ENCODE data around the gene MLF1.
"Not testable (repeated sequence)": the region's sequence is repeated elsewhere in the genome, so short reads cannot be mapped to it uniquely, and the experiment has no call there.

Gene MLF1

DNA sequence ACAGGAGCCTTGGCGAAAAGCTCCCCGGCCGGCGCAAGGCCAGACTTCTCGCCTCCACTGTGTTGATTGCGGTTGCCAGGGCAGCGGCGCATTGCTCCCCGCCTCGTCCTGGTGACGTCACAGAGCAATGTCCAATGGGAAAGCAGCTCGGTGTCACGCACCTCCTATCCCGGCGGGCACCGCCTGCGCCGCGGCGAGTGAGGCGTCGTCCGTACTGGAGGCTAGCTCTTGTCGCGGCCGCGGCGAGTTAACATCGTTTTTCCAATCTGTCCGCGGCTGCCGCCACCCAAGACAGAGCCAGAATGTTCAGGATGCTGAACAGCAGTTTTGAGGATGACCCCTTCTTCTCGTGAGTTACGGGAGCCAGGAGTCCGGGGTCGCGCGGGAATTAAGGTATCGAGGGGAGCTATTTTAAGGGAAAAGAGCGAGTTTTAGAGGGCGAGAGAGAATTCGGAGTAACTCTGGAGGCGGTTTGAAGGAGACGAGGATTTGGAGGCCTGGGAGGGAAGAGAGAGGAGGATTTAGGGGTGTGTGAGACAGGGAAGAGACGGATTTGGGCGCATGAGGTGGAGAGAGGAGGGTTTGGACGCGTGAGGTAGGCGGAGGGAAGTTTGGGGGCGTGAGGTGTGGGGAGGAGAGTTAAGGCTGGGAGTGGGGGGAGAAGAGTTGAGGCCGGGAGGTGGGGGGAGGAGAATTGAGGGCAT, at the start of gene MLF1:
Gene MLF1, plus strand, starts transcription at position 196 of the 704 bp plus-strand sequence. Its CDS starts 107 bp downstream, at position 303.
- peak; percentile 80 for DNase-seq (ENCODE audit: low spot score)

GRCh38 chr3:158522221-158523136, 48.5 kb upstream of the MLF1 start:
- DNase-seq (ENCODE audit: low spot score): no peak

- no peak for DNase-seq (ENCODE audit: low spot score)
Observed at GRCh38 chr3:158528076-158528674, 42.8 kb upstream of the MLF1 start.

DNA sequence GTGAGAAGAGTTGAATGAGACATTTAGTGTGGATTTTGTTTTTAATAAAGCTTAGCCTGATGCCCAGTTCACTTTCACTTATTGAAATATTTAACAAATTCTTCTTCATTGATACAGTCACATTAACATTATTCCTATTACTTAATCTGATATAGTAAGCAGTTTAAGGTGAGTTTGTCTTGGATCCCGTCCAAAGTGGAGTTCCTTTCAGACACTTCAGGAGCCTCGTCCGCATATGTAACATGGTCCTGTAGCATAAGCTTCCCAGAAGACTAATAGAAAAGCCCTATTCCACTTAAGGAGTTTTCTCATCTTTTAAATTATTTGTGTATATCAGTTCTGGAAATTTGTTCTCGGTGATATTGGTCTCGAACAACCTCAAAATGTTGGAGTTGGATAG, 39.7 kb upstream of the MLF1 start:
- no peak for DNase-seq (ENCODE audit: low spot score)

DNA sequence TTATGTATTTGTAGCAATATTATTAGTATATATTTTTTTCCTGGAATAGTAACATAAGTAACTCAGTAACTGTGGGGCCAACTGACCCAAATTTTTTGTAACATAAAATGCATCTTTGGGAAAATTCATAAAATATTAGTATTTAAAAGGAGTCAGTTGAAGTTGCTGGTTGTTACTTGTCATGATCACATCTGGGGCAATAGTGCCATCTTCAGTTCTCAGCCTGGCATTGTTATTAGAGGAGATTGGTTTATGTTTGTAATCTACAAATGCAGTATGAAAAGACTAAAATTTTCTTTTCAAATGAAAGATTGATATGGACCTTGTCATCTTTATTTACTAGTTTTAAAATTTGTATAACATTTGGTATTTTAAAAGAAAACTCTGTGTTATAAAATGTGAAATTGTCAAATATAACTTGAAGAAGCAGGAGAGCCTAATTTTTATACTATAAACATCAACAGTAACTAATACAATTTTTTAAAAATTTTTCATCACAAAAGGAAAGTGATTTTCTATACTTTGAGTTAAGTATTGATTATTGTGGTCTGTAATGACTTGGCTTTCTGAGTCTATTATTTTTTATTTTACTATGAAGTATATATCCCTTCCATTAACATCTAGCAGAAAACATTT, 38.8 kb upstream of the MLF1 start:
- DNase-seq (ENCODE audit: low spot score): peak; percentile 35

- DNase-seq (ENCODE audit: low spot score): no peak
Observed at GRCh38 chr3:158535918-158536317, 35.1 kb upstream of the MLF1 start.

- peak; percentile 55 for DNase-seq (ENCODE audit: low spot score)
Observed at GRCh38 chr3:158539414-158540014, 31.5 kb upstream of the MLF1 start.

GRCh38 chr3:158540066-158540465, 30.9 kb upstream of the MLF1 start:
- no peak for DNase-seq (ENCODE audit: low spot score)

DNA sequence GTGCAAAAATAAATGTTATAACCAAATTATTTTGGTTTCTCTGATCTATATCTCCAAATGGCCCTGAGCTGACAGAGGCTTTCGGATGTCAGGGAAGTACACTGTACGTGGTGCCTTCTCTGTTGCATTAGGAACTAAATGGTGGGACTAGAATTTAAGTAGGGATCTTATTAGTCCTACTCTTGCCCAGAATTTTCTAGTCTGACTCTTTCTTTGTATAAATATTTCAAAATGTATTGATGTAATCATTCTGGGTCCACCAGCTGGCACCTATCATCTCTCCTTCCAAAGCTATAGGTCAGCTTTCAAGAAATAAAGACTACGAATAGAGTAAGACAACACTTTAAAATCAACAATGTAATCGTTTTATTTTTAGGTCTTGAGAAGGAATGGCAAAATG, 22.3 kb upstream of the MLF1 start:
- no peak for DNase-seq (ENCODE audit: low spot score)

GRCh38 chr3:158549938-158550337, 21.1 kb upstream of the MLF1 start:
- not testable (repeated sequence) for DNase-seq (ENCODE audit: low spot score)

DNA sequence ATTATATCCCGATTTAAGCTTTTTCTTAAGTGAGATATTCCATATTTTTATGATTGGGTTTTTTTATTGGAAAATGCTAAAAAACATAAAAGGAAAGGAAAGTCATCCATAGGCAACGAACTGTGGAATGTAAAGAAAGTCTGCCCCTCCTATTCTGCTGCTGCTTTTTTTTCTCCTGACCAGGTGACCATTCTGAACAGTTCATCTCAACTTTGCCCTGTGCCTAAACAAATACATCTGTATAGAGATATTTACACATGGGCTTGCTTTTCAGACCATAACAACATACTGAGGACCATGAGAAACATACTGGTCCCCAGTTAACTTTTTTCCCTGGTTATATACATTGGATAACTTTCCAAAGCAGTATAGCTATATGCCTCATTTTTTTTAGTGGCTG, 18.9 kb upstream of the MLF1 start:
- DNase-seq (ENCODE audit: low spot score): no peak

DNA sequence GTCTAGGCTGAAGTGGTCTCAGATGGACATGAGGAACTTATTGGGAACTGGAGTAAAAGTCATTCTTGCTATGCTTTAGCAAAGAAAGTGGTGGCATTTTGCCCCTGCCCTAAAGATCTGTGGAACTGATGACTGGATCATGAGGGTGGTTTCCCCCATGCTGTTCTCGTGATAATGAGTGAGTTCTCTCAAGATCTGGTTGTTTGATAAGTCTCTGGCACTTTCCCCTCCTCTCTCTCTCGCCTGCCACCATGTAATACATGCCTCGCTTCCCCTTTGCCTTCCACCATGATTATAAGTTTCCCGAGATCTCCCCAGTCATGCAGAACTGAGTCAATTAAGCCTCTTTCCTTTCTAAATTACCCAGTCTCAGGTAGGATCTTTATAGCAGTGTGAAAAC, 11.5 kb upstream of the MLF1 start:
- no peak for DNase-seq (ENCODE audit: low spot score)

DNA sequence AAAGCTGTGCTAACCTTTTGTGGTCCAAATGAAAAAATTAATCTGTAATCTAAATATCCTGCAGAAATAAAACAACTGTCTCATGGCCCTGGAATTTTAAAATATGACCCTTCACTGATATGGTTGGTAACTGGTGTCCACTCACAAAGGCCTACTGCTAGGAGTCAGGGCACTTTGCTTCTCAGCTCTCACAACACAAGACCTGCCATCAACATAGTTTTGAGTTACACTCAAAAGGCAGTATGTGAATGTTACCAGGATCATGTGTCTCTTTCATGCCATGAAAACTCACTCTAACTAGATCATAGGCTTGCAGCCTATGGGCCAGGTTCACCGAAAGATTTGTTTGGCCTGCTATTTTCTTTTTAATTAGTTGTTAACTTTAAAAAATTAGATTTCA, 10.0 kb upstream of the MLF1 start:
- no peak for DNase-seq (ENCODE audit: low spot score)

DNA sequence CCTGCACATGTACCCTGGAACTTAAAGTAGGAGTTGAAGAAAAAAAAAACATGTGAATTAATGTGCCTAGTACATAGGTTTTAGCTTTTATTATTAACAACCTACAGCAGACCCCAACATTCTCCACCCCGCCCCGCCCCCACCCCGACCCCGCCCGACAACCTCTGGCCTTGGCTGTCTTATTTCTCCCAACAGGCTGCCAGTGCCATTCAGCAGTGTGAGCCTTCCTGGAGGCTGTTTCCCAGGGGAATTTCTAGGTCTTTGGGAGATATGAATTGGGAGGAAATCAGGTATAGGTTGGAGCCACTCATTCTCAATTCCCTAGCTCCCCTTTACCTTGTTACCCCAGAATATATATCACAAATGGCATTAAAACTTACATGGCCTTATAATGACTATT, 8.3 kb upstream of the MLF1 start:
- DNase-seq (ENCODE audit: low spot score): no peak

GRCh38 chr3:158563076-158563475, 7.9 kb upstream of the MLF1 start:
- DNase-seq (ENCODE audit: low spot score): no peak

- DNase-seq (ENCODE audit: low spot score): no peak
Observed at GRCh38 chr3:158565076-158565475, 5.9 kb upstream of the MLF1 start.

GRCh38 chr3:158568784-158569183, 2.2 kb upstream of the MLF1 start:
- DNase-seq (ENCODE audit: low spot score): no peak

DNA sequence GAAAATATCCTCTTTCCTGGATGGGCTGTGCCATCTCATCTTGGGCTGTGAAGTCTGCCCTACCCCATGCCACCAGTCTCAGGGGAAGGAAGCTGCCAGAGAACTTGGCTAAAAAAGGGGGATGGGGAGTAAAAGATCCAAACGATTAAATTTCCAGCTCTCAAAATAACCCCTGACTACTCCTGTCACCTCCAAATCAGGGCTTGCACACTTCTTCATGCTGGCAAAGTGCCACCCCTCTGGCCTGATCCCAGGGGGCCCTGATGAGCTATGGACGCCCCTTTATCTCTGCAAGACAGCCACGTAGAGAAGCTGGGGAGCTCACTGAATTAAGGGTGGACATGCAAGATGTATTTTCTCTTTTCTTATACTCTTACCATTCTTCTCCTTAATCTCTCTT, 1.2 kb upstream of the MLF1 start:
- no peak for DNase-seq (ENCODE audit: low spot score)

DNA sequence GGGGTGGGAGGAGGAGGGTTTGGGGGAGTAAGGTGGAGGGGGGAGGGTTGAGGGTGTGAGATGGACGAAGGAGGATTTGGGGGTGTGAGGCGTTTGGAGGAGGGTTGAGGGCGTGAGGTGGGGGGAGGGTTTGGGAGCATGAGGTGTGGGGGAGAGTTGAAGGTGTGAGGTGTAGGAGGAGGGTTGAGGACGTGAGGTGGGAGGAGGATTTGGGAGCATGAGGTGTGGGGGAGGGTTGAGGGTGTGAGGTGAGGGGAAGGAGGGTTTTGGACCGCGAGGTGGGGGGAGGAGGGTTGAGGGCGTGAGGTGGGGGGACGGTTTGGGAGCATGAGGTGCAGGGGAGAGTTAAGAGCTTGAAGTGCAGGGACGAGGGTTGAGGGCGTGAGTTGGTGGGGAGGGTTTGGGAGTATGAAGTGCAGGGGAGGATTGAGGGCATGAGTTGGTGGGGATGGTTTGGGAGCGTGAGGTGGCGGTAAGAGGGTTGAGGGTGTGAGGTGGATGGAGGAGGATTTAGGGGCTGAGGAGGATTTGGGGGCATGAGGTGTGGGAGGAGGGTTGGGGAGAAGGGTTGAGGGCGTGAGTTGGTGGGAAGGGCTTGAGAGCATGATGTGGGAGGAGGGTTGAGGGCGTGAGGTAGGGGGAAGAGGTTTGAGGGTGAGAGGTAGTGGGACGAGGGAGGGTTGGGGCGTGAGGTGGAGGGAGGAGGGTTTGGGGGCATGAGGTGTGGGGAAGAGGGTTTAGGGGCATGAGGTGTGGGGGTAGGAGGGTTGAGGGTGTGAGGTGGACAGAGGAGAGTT, 1.2 kb downstream of the MLF1 start:
- DNase-seq (ENCODE audit: low spot score): no peak

DNA sequence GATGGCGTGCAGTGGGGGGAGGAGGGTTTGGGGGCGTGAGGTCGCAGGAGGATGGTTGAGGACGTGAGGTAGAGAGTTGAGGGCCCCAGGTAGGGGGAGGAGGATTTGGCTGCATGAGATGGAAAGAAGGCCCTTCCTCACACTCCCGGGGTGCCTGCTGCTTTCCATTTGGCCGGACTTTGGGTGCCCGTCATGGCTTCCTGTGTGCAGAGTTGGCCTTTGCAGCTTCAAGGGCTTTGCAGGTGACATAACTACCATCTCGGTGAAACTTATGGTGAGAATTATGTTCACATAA, 1.7 kb downstream of the MLF1 start:
- DNase-seq (ENCODE audit: low spot score): no peak

- DNase-seq (ENCODE audit: low spot score): no peak
Observed at GRCh38 chr3:158573714-158574113, 2.7 kb downstream of the MLF1 start.

All from LoVo (cell line).